Prostate gland (tissue), 2 donors: ENCODE measurements around the gene FBXL17. TPM values are rescaled to one million over a fixed set of nuclear protein-coding genes. Genes with fewer than 3 reads are reported as not detected.

Experiments used
- DNase-seq: peaks from one replicate; pipeline ENCODE4 v3.0.0-alpha.2; 2019; ENCODE audit warnings: low spot score
- H3K27ac ChIP-seq, 2 donors: fragments of 200-600 bp; sonication (generic); 2 replicates each; pipeline ENCODE4 v1.5.1; 2017 to 2019
- H3K27me3 ChIP-seq: fragments of 200-600 bp; sonication (generic); replicated peaks from 2 replicates; pipeline ENCODE4 v1.5.1; 2019; ENCODE audit not compliant: insufficient read depth
- H3K36me3 ChIP-seq, 2 donors: fragments of 200-600 bp; sonication (generic); 1 replicate in 1 of 2; 2 replicates in 1 of 2; pipeline versions ENCODE4 v1.5.1 to v1.8.1; 2017 to 2019
- H3K4me1 ChIP-seq: fragments of 200-600 bp; sonication (generic); replicated peaks from 2 replicates; pipeline ENCODE4 v1.5.1; 2019
- H3K4me3 ChIP-seq, 2 donors: fragments of 200-600 bp; sonication (generic); 2 replicates each; pipeline ENCODE4 v1.5.1; 2017 to 2019
- H3K9me3 ChIP-seq: fragments of 200-600 bp; sonication (generic); 2 replicates; pipeline ENCODE4 v1.5.1; 2017
- CTCF ChIP-seq, 4 experiments: fragments of 200-600 bp in 2 of 4; fragments of 450-650 bp in 2 of 4; sonication (generic) in 2 of 4; IDR thresholded peaks; 1 replicate in 3 of 4; 2 replicates in 1 of 4; pipeline ENCODE4 v1.5.1; 2016 to 2019; ENCODE audit warnings: antibody characterized with exemption in 4 of 4, mild to moderate bottlenecking in 2 of 4, moderate library complexity in 2 of 4
- POLR2A ChIP-seq: fragments of 450-650 bp; IDR thresholded peaks from one replicate; pipeline ENCODE4 v1.6.1; 2016; ENCODE audit warnings: antibody characterized with exemption, mild to moderate bottlenecking
- POLR2AphosphoS5 ChIP-seq: sonication (generic); formaldehyde crosslinking; IDR thresholded peaks from one replicate; pipeline ENCODE4 v1.6.1; 2017; ENCODE audit warnings: antibody characterized with exemption
- WGBS: methylation state at CpG from one replicate; pipeline ENCODE4 v1.1.5; 2018; 5-methylcytosine and 5-hydroxymethylcytosine counted together
- intact Hi-C: fragments of 100-400 bp; cut with DNase I; formaldehyde crosslinking; loops from one replicate; pipeline ENCODE4 v1.14.2; 2022
- total RNA-seq, 2 donors: library from RNA; depleted of rRNA; stranded (reverse); fragments of >200 nt; gene quantifications; one replicate each; pipeline ENCODE4 v1.1.0, GENCODE V29; 2016

FBXL17 gene
- total RNA-seq, 2 donors from 2014 or later: 14.8 to 30.4 TPM

GRCh38 chr5:108356286-108356685 lies 25.6 kb downstream of the FBXL17 start:
- no peak overlapping the region for H3K4me3 ChIP-seq
- H3K27me3 ChIP-seq: no peaks in the 10 kb centered on the region
- 74% methylated on average over 1 of the region's 1 CpG for WGBS

GRCh38 chr5:108353087-108353486 lies 28.8 kb downstream of the FBXL17 start:
- no peak for TF ChIP-seq POLR2A
- intact Hi-C loops: no loop called here
- no peaks in the 10 kb centered on the region for H3K36me3 ChIP-seq
- no peak overlapping the region for H3K27ac ChIP-seq
- WGBS: 99% methylated on average over 3 of the region's 3 CpGs
- no peaks in the 10 kb centered on the region for H3K9me3 ChIP-seq
- no peaks in the 10 kb centered on the region for H3K27me3 ChIP-seq
- no peak overlapping the region for H3K4me3 ChIP-seq
- no peak for DNase-seq
- H3K4me1 ChIP-seq: no peaks in the 10 kb centered on the region

More at GRCh38 chr5:108356286-108356685, 25.6 kb downstream of the FBXL17 start:
- H3K36me3 ChIP-seq: no peaks in the 10 kb centered on the region
- no peak for DNase-seq
- no peaks in the 10 kb centered on the region for H3K4me1 ChIP-seq
- no peaks in the 10 kb centered on the region for H3K9me3 ChIP-seq
- intact Hi-C loops: no loop called here
- TF ChIP-seq POLR2AphosphoS5: no peak
- TF ChIP-seq POLR2A: no peak
- no peak for TF ChIP-seq CTCF (IDR thresholded peaks at IDR 0.05)
- no peak overlapping the region for H3K27ac ChIP-seq

GRCh38 chr5:108345541-108346171 lies 36.2 kb downstream of the FBXL17 start:
- Histone ChIP-seq H3K36me3 (no peaks in the 10 kb centered on the region), H3K27ac (no peak overlapping the region), H3K9me3 (no peaks in the 10 kb centered on the region), H3K4me1 (no peaks in the 10 kb centered on the region), H3K4me3 (no peak overlapping the region), H3K27me3 (no peaks in the 10 kb centered on the region)
- 92% methylated on average over 2 of the region's 2 CpGs for WGBS
- TF ChIP-seq CTCF (IDR thresholded peaks at IDR 0.05): peak in 3 of 4 experiments; percentile 39 to 47 (median 42)
- no peak for TF ChIP-seq POLR2AphosphoS5
- TF ChIP-seq POLR2A: no peak
- intact Hi-C loops: no loop called here
- no peak for DNase-seq

- Histone ChIP-seq H3K27me3 (no peaks in the 10 kb centered on the region), H3K27ac (no peak overlapping the region), H3K4me3 (no peak overlapping the region), H3K4me1 (no peaks in the 10 kb centered on the region), H3K9me3 (no peaks in the 10 kb centered on the region), H3K36me3 (no peaks in the 10 kb centered on the region)
- 68% methylated on average over 5 of the region's 5 CpGs for WGBS
- intact Hi-C loops: no loop called here
- DNase-seq: no peak
- TF ChIP-seq CTCF (IDR thresholded peaks at IDR 0.05): no peak
- no peak for TF ChIP-seq POLR2A
- TF ChIP-seq POLR2AphosphoS5: no peak
Observed at GRCh38 chr5:108344103-108344822, 37.6 kb downstream of the FBXL17 start.

GRCh38 chr5:108341866-108342265 lies 40.0 kb downstream of the FBXL17 start:
- Histone ChIP-seq H3K4me3 (no peak overlapping the region), H3K4me1 (no peaks in the 10 kb centered on the region), H3K36me3 (no peaks in the 10 kb centered on the region), H3K27ac (no peak overlapping the region), H3K9me3 (no peaks in the 10 kb centered on the region), H3K27me3 (no peaks in the 10 kb centered on the region)
- TF ChIP-seq POLR2AphosphoS5: no peak
- TF ChIP-seq POLR2A: no peak
- no peak for TF ChIP-seq CTCF (IDR thresholded peaks at IDR 0.05)
- intact Hi-C loops: no loop called here
- no peak for DNase-seq
- WGBS: 92% methylated on average over 1 of the region's 1 CpG
